Endothelial cell of umbilical vein (primary cell): ENCODE results near the gene SGSM1. TPM values are rescaled to one million over a fixed set of nuclear protein-coding genes. Genes with fewer than 3 reads are reported as not detected.

Experiments used
- BruUV-seq: library from RNA; stranded (reverse); fragments of 400-500 nt; replicated peaks from 2 replicates; lab custom pipeline; 2021; lab: Mats Ljungman, UMichigan
- CTCF ChIA-PET: fragments of 300-600, 350-600 bp; sonication (Branson Sonifier 250); formaldehyde crosslinking; loops from one replicate; lab custom pipeline; 2021; ENCODE audit warnings: antibody characterized with exemption, inconsistent platforms; lab: Charles Lee
- POLR2A ChIA-PET: fragments of 300-600, 350-600 bp; sonication (Branson Sonifier 250); formaldehyde crosslinking; loops from one replicate; lab custom pipeline; 2021; ENCODE audit warnings: antibody characterized with exemption, inconsistent platforms; lab: Charles Lee
- DNase-seq: peaks from one replicate; pipeline ENCODE4 v3.0.0-alpha.2; 2011; ENCODE audit warnings: low read depth, low spot score
- FAIRE-seq: peaks from 2 replicates; lab custom pipeline; 2011; peaks lifted over from hg19 to GRCh38; lab: Jason Lieb, UNC
- H2AFZ ChIP-seq: 2 replicates; pipeline ENCODE4 v1.6.0; 2012; ENCODE audit warnings: low read depth, low read length, control low read depth, inconsistent platforms
- H3K27ac ChIP-seq: 2 replicates; pipeline ENCODE4 v1.5.1; 2011; ENCODE audit warnings: low read depth, mild to moderate bottlenecking, control low read depth, low read length, moderate library complexity; ENCODE audit not compliant: insufficient read depth
- H3K27me3 ChIP-seq, 2 experiments: 2 replicates each; pipeline versions ENCODE4 v1.6.0 to v1.6.1; 2011; ENCODE audit warnings: low read length in 2 of 2, mixed read lengths in 1 of 2; ENCODE audit not compliant: control insufficient read depth in 2 of 2, insufficient read depth in 2 of 2
- H3K36me3 ChIP-seq, 2 experiments: 2 replicates in 1 of 2; 3 replicates in 1 of 2; pipeline ENCODE4 v1.5.1; 2011; ENCODE audit warnings: low read length in 2 of 2, mild to moderate bottlenecking in 1 of 2, moderate library complexity in 1 of 2; ENCODE audit not compliant: control insufficient read depth in 2 of 2, insufficient read depth in 2 of 2; ENCODE audit errors: extremely low read depth in 1 of 2
- H3K4me1 ChIP-seq: 3 replicates; pipeline ENCODE4 v1.5.1; 2011; ENCODE audit warnings: mild to moderate bottlenecking, low read length; ENCODE audit not compliant: control insufficient read depth, insufficient read depth; ENCODE audit errors: extremely low read depth
- H3K4me2 ChIP-seq: 2 replicates; pipeline ENCODE4 v1.6.1; 2011; ENCODE audit warnings: low read length, control low read depth, mixed read lengths; ENCODE audit not compliant: insufficient read depth
- H3K4me3 ChIP-seq, 3 experiments: fragments of 200-600 bp in 1 of 3; sonication (generic), shearing (Covaris generic) in 1 of 3; replicated peaks in 1 of 3; 2 replicates each; pipeline ENCODE4 v1.5.1; 2011 to 2016; ENCODE audit warnings: control low read depth in 3 of 3, low read length in 3 of 3, mild to moderate bottlenecking in 2 of 3, inconsistent platforms in 1 of 3, low read depth in 1 of 3, moderate library complexity in 1 of 3; ENCODE audit not compliant: insufficient read depth in 1 of 3
- H3K79me2 ChIP-seq: 2 replicates; pipeline ENCODE4 v1.6.0; 2012; ENCODE audit warnings: low read length, inconsistent platforms; ENCODE audit not compliant: control insufficient read depth, insufficient read depth
- H3K9ac ChIP-seq: replicated peaks from 2 replicates; pipeline ENCODE3; 2011; ENCODE audit warnings: low read length, control low read depth; ENCODE audit not compliant: insufficient read depth; ENCODE audit errors: extremely low read depth
- H3K9me1 ChIP-seq: replicated peaks from 3 replicates; pipeline ENCODE4 v1.6.0; 2011; ENCODE audit warnings: mild to moderate bottlenecking, low read length; ENCODE audit not compliant: control insufficient read depth, insufficient read depth; ENCODE audit errors: extremely low read depth
- H3K9me3 ChIP-seq: replicated peaks from 2 replicates; pipeline ENCODE4 v1.5.1; 2012; ENCODE audit warnings: low read length, inconsistent platforms; ENCODE audit not compliant: control insufficient read depth, insufficient read depth
- H4K20me1 ChIP-seq: replicated peaks from 2 replicates; pipeline ENCODE3; 2011; ENCODE audit warnings: mild to moderate bottlenecking, low read length; ENCODE audit not compliant: control insufficient read depth, insufficient read depth; ENCODE audit errors: extremely low read depth
- CTCF ChIP-seq, 2 donors: IDR thresholded peaks; 1 replicate in 1 of 2; 2 replicates in 1 of 2; pipeline ENCODE4 v1.5.1; 2011; ENCODE audit warnings: low read length in 2 of 2, mild to moderate bottlenecking in 2 of 2, moderate library complexity in 2 of 2, control low read depth in 1 of 2, inconsistent platforms in 1 of 2, low read depth in 1 of 2; ENCODE audit not compliant: insufficient read depth in 1 of 2; ENCODE audit errors: extremely low read depth in 1 of 2
- EZH2 ChIP-seq: IDR thresholded peaks from 2 replicates; pipeline ENCODE4 v1.6.1; 2012; ENCODE audit warnings: borderline replicate concordance, low read depth, mild to moderate bottlenecking, moderate library complexity, low read length, inconsistent platforms; ENCODE audit not compliant: severe bottlenecking
- FOS ChIP-seq: IDR thresholded peaks from 2 replicates; pipeline ENCODE4 v1.6.1; 2011; ENCODE audit warnings: mild to moderate bottlenecking, low read length, moderate library complexity, borderline replicate concordance; ENCODE audit not compliant: insufficient read depth
- GATA2 ChIP-seq: IDR thresholded peaks from 2 replicates; pipeline ENCODE4 v1.7.0; 2011; ENCODE audit warnings: low read depth, mild to moderate bottlenecking, moderate library complexity, mixed read lengths, low read length; ENCODE audit not compliant: insufficient read length, insufficient read depth
- JUN ChIP-seq: IDR thresholded peaks from 2 replicates; pipeline ENCODE4 v1.6.1; 2011; ENCODE audit warnings: borderline replicate concordance, low read depth; ENCODE audit not compliant: insufficient read length, insufficient read depth
- MAX ChIP-seq: IDR thresholded peaks from 2 replicates; pipeline ENCODE4 v1.6.1; 2011; ENCODE audit not compliant: insufficient read depth, insufficient read length
- MYC ChIP-seq: IDR thresholded peaks from one replicate; pipeline ENCODE4 v1.6.1; 2011; ENCODE audit warnings: mild to moderate bottlenecking, low read depth, low read length
- POLR2A ChIP-seq: IDR thresholded peaks from 2 replicates; pipeline ENCODE4 v1.6.1; 2012; ENCODE audit warnings: low read depth, mild to moderate bottlenecking, control low read depth, low read length
- POLR2AphosphoS5 ChIP-seq: IDR thresholded peaks from 2 replicates; pipeline ENCODE4 v1.6.1; 2012; ENCODE audit warnings: low read depth, mild to moderate bottlenecking, control low read depth, low read length, moderate library complexity; ENCODE audit not compliant: insufficient read depth
- dilution Hi-C: fragments of 300-500 bp; cut with MboI; formaldehyde crosslinking; loops from one replicate; pipeline ENCODE4 v1.15.0; 2019; ENCODE audit warnings: low sequenced_read_pairs; ENCODE audit not compliant: extremely low pct_ligation_motif_present
- intact Hi-C: fragments of 100-400 bp; cut with micrococcal nuclease; formaldehyde crosslinking; loops from one replicate; pipeline ENCODE4 v1.10.0; 2022
- polyA plus RNA-seq, 4 experiments: library from polyadenylated mRNA; depleted of rRNA in 3 of 4; stranded (reverse) in 3 of 4; unstranded in 1 of 4; fragments of >200 nt; gene quantifications; 2 replicates each; pipeline versions ENCODE4 v1.2.1 to v1.2.3, GENCODE V29; 2011 to 2012; ENCODE audit warnings: missing spikeins in 1 of 4
- total RNA-seq: library from RNA; stranded (reverse); gene quantifications from 2 replicates; pipeline ENCODE4 v1.2.3, GENCODE V29; 2021

The SGSM1 gene
- total and polyA plus RNA-seq, 2 donors (not counting 3 experiments of a cell fraction or from before 2014, with no cell fraction given): 0.10 to 1.1 TPM

GRCh38 chr22:24830205-24830979 lies 24.4 kb downstream of the SGSM1 start:
- intact Hi-C loops: no loop called here
- CTCF ChIA-PET: interaction anchor here (0.9 to 1.7 kb wide), 6 partner anchors 8 to 58 kb away, joined by 3 to 10 read pairs (median 4); partner anchors contain the start of gene SGSM1

More at GRCh38 chr22:24830205-24830979, 24.4 kb downstream of the SGSM1 start:
- H3K27ac ChIP-seq: no peak overlapping the region
- BruUV-seq: no TSS peak
- H3K4me3 ChIP-seq: no peak overlapping the region
- no peaks in the 10 kb centered on the region for H3K9me1 ChIP-seq
- H3K4me1 ChIP-seq: no peaks in the 10 kb centered on the region
- dilution Hi-C loops: no loop called here
- no peak overlapping the region for H3K9ac ChIP-seq
- peaks cover 2 to 3% of the 10 kb centered on the region in 2 experiments for H3K27me3 ChIP-seq
- no peak overlapping the region for H2AFZ ChIP-seq
- no peaks in the 10 kb centered on the region for H4K20me1 ChIP-seq
- FAIRE-seq (no peak), DNase-seq (no peak)
- no peak for TF ChIP-seq POLR2AphosphoS5
- TF ChIP-seq MAX: no peak
- TF ChIP-seq JUN: no peak
- TF ChIP-seq FOS: no peak
- no peak for TF ChIP-seq MYC
- TF ChIP-seq EZH2: no peak
- TF ChIP-seq GATA2: no peak
- no peak for TF ChIP-seq POLR2A
- TF ChIP-seq CTCF (IDR thresholded peaks at IDR 0.05; ENCODE audit: extremely low read depth in 1 of 2, insufficient read depth in 1 of 2, low read depth in 1 of 2, low read length in 2 of 2): no peak
- H3K79me2 ChIP-seq: no peaks in the 10 kb centered on the region
- H3K36me3 ChIP-seq: no peaks in the 10 kb centered on the region
- no peaks in the 10 kb centered on the region for H3K9me3 ChIP-seq
- no peak overlapping the region for H3K4me2 ChIP-seq
- POLR2A ChIA-PET: no interaction called here
